ENCODE results near the gene MEIKIN.

MEIKIN gene

GRCh38 chr5:131973089-131973712, 27.7 kb upstream of the MEIKIN start:
- DNase-seq (ENCODE audit: low spot score), result no peak

GRCh38 chr5:131968396-131968954, 23.0 kb upstream of the MEIKIN start:
- no peak for DNase-seq (ENCODE audit: low spot score)

- no peak for DNase-seq (ENCODE audit: low spot score)
These were observed 21.1 kb upstream of the MEIKIN start for GRCh38 chr5:131966551-131966950.

- no peak for DNase-seq (ENCODE audit: low spot score)
These were observed 20.5 kb upstream of the MEIKIN start for GRCh38 chr5:131965826-131966415.

GRCh38 chr5:131959906-131960305, 14.4 kb upstream of the MEIKIN start:
- DNase-seq (ENCODE audit: low spot score), result no peak

GRCh38 chr5:131959136-131959535, 13.7 kb upstream of the MEIKIN start:
- DNase-seq (ENCODE audit: low spot score), result no peak

GRCh38 chr5:131957721-131958441, 12.4 kb upstream of the MEIKIN start:
- DNase-seq (ENCODE audit: low spot score), result no peak

- no peak for DNase-seq (ENCODE audit: low spot score)
These were observed 8.5 kb upstream of the MEIKIN start for GRCh38 chr5:131953969-131954368.

- DNase-seq (ENCODE audit: low spot score), result no peak
These were observed 6.9 kb upstream of the MEIKIN start for GRCh38 chr5:131952301-131952857.

GRCh38 chr5:131950706-131951105, 5.2 kb upstream of the MEIKIN start:
- DNase-seq (ENCODE audit: low spot score), result no peak

GRCh38 chr5:131947445-131947844, 2.0 kb upstream of the MEIKIN start:
- no peak for DNase-seq (ENCODE audit: low spot score)

- no peak for DNase-seq (ENCODE audit: low spot score)
These were observed 537 bp downstream of the MEIKIN start for GRCh38 chr5:131944702-131945550.

GRCh38 chr5:131943916-131944315, 1.5 kb downstream of the MEIKIN start:
- DNase-seq (ENCODE audit: low spot score), result no peak

GRCh38 chr5:131942016-131942415, 3.4 kb downstream of the MEIKIN start:
- DNase-seq (ENCODE audit: low spot score), result no peak

- DNase-seq (ENCODE audit: low spot score), result no peak
These were observed 5.6 kb downstream of the MEIKIN start for GRCh38 chr5:131939690-131940345.

GRCh38 chr5:131932235-131932634, 13.2 kb downstream of the MEIKIN start:
- no peak for DNase-seq (ENCODE audit: low spot score)

GRCh38 chr5:131928957-131929356, 16.5 kb downstream of the MEIKIN start:
- DNase-seq (ENCODE audit: low spot score), result no peak

- DNase-seq (ENCODE audit: low spot score), result no peak
These were observed 19.3 kb downstream of the MEIKIN start for GRCh38 chr5:131926168-131926567.

- no peak for DNase-seq (ENCODE audit: low spot score)
These were observed 29.0 kb downstream of the MEIKIN start for GRCh38 chr5:131916481-131916880.

GRCh38 chr5:131914472-131914871, 31.0 kb downstream of the MEIKIN start:
- DNase-seq (ENCODE audit: low spot score), result no peak

GRCh38 chr5:131913603-131914002, 31.9 kb downstream of the MEIKIN start:
- DNase-seq (ENCODE audit: low spot score), result no peak
